OCI-LY3 (cell line): ENCODE results near the gene TRIO.

Source experiments
- EZH2phosphoT487 ChIP-seq: fragments of 200-600 bp; shearing (Covaris generic); IDR thresholded peaks from 2 replicates; pipeline ENCODE4 v1.6.1; 2018; ENCODE audit warnings: antibody characterized with exemption, mixed run types, low read depth
- TF ChIP-seq, protein P1 (sequence below): fragments of 200-600, 300-600 bp; sonication (generic); IDR thresholded peaks from 2 replicates; pipeline ENCODE4 v1.5.1; 2014; ENCODE audit warnings: antibody characterized with exemption, low read length, low read depth

DNA sequence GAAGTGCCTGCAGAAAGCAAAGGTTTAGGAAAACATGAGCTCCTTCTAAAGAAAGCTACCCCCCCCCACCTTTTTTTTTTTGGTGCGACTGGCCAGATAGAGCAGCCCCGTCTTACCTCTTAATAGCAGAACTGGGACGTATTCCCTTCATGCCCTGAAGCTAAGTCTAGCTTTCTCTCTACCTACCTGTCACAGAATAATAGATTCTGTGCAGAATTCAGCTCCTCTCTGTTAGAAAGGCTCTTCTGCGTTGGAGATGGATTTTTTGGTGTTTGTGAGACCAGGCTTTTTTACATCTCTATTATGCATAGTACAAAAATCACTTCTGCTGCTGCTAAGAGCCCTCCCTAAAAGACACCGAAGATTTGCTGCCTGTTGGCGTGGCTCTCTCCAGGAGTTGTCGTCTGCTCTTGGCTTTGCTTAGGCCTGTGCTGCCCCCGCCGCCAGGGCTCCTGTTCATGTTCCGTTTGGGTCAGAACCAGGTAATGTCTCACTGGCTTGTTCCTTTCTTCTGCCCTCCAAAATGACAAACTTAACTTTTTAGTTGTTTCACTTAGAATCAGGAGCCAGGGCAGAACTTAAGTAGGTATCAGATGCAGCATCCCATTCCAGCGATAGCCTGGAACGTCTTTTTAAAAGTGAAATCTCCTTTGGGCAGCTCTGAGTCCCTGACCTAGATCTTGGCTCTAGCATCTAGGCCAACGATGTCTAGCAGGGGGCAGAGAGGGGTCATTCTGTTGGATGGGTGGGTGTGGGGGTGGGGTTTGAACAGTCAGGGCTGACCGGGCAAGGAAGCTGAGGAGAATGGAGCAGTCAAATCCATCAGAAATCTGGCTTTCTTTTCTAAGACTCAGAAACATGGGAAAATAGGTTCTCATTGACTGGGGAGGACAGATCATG, 2.5 kb downstream of the TRIO start:
- TF ChIP-seq, protein P1, sequence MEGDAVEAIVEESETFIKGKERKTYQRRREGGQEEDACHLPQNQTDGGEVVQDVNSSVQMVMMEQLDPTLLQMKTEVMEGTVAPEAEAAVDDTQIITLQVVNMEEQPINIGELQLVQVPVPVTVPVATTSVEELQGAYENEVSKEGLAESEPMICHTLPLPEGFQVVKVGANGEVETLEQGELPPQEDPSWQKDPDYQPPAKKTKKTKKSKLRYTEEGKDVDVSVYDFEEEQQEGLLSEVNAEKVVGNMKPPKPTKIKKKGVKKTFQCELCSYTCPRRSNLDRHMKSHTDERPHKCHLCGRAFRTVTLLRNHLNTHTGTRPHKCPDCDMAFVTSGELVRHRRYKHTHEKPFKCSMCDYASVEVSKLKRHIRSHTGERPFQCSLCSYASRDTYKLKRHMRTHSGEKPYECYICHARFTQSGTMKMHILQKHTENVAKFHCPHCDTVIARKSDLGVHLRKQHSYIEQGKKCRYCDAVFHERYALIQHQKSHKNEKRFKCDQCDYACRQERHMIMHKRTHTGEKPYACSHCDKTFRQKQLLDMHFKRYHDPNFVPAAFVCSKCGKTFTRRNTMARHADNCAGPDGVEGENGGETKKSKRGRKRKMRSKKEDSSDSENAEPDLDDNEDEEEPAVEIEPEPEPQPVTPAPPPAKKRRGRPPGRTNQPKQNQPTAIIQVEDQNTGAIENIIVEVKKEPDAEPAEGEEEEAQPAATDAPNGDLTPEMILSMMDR, result no peak
- TF ChIP-seq EZH2phosphoT487, result no peak
